HG03575 (cell line): ENCODE measurements around the gene LOX.

Experiments
- ATAC-seq: cut with Tn5 transposase; IDR thresholded peaks from one replicate; pipeline ENCODE4 v1.9.1; 2021; ENCODE audit not compliant: unreplicated experiment, insufficient number of reproducible peaks, low FRiP score; ENCODE audit errors: extremely low read depth

The LOX gene

DNA sequence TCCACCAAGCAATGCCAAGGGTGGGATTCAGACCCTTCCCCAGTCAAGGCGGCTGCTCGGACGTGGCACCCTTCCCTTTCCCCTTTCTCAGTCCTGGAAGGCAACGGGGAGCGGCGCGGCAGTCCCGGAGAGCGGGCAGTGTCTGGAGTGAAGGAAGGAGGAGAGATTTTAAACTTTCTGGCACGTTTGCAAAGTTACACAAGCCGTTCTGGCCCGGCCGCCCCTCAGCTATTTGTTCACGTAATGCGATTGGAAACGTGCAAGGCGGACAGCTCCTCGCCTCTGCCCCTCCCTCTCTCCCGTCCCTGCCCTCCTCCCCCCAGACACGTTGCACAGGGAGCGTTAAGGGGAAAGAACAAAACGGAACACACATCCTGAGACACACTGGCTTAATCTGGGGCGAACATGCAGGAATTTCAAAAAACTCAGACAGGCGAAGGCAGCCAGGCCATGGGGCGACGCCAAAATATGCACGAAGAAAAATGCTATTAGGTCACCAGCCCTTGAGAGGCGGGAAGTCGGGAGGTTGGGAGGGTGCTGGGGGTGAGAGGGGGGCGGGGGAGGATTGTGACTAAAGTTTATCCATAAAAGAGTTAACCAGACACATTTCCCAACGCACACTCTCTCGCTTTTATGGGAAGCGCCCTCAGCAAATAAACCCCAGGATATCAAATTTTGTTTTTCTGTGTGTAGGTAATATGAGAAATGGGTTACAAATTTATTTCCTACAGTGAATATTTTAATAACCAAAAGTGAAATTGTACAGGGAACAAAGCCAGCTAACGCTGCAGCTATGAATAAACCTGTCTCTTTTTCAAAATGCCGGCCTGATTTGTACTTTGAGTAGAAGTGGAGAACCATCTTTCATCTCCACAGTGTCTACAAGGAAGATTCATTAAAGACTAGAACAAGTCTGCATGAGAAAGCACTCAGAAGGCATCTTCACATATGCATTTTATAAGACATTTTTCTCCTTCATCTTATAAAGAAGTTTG is at the start of gene LOX:
Gene LOX, minus strand, starts transcription at position 144 of the 995 bp plus-strand sequence. CDS start 274 bp downstream, outside the sequence.
- ATAC-seq: no peak

DNA sequence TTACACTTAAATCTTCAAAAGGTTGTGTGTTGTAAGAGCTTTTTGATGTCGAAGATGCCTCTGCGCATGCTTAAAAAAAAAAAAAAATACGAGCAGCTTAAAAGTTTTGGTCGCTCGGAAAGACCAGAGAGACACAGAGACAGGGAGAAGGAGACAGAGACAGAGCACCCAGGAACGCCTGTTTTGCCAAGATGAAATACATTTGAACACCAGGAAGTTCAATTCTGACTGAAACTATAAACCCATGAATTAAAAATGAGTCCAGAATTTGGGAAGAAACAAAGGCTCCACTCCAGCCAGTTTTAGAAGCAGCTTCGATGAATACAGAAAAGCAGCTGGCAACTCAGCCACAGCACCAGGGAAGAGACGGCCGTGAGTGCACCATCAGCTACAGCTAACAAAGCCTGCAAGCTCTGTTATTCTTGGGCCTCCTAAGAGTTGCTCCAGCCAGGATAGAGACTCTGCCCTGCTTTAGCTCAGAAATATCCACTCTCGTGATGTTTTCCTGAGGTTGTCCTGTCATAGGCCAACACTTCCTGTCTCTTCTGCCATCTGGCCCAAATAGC is 48.8 kb upstream of the LOX start:
- ATAC-seq: no peak

GRCh38 chr5:122126177-122126755 is 48.2 kb upstream of the LOX start:
- ATAC-seq: no peak

DNA sequence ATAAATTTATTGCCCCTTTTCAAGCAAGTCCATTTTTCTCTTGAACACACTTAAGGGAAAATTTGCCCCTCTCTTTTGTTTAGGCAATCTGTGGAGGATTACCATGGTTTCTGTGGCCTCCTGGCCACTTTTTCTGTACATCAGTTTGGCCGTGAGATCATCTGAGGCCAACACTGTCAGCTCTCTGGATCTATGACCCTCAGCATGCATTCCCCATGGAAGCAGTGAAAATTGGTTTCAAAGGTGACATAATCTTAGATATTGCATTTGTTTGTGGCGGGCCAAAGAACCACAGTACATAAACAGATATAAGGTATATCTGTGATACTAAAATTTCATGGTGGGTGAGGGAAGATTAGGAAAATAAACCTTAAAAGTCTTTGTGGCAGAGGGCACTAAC is 46.7 kb upstream of the LOX start:
- no peak for ATAC-seq

- ATAC-seq: no peak
Measured at GRCh38 chr5:122121479-122122465, 43.7 kb upstream of the LOX start.

GRCh38 chr5:122120957-122121356 is 42.9 kb upstream of the LOX start:
- no peak for ATAC-seq

DNA sequence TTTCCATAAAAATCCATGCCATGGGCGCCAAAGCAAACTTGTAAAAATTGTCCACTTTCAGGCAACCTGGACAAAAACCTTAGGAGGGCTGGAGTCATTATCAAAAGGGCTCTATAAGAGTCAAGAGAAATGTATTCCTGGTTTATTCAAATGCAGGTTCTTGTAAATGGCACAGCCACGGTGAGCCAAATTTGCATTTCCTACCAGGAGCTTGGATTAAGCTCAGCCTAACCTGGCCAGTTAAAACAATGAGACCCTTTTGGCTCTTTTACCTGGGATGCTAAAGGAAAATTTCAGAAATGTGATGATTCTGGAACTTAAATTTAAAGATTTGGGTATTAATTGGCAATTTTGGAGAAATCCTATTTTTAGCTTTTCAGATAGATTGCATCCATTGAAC is 42.4 kb upstream of the LOX start:
- ATAC-seq: no peak

DNA sequence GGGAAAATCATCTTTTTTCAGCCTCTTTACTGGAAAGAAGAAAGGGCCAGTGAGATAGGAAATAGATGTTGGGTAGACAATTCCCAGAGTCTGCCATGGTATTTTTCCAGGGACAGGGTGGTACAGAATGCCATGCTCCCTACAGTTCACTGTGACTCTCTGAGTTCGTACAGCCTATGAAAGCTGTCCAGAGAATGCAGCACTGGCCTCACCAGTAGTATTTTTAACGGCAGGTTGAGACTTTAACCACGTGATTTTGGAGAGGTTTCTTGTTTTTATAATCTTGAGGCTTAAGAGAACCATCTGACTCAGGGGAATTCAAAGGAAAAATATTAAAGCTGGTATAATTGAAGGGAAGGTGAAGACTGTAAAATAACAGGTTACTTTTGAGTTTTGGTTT is 41.1 kb upstream of the LOX start:
- no peak for ATAC-seq

DNA sequence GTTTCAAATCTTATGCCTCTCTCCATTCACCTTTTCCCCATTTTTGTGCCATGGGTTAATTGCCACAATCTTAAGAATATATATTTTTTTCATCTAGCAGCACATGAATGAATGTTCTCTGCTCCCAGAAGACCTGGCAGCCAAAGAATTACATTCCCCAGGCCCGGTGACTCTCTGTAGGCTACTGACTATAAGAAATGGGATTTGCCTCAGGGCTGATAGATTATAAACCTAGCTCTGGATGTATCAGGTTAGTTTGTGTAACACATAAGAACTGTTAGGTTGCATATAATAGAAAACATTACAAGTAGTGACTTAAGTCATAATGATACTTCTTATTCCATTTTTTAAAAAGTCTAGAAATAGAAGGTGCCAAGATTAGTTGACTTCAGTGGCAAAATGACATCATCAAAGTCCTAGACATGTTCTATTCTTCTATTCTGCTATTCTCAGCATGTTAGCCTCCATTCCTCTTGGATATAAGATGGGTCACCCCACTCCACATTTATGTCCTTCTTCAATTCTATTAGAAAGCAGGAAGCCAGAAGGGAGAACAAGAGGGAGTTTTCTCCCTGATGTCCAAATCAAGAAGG is 40.4 kb upstream of the LOX start:
- ATAC-seq: no peak

- ATAC-seq: no peak
Measured at GRCh38 chr5:122114501-122114900, 36.4 kb upstream of the LOX start.

DNA sequence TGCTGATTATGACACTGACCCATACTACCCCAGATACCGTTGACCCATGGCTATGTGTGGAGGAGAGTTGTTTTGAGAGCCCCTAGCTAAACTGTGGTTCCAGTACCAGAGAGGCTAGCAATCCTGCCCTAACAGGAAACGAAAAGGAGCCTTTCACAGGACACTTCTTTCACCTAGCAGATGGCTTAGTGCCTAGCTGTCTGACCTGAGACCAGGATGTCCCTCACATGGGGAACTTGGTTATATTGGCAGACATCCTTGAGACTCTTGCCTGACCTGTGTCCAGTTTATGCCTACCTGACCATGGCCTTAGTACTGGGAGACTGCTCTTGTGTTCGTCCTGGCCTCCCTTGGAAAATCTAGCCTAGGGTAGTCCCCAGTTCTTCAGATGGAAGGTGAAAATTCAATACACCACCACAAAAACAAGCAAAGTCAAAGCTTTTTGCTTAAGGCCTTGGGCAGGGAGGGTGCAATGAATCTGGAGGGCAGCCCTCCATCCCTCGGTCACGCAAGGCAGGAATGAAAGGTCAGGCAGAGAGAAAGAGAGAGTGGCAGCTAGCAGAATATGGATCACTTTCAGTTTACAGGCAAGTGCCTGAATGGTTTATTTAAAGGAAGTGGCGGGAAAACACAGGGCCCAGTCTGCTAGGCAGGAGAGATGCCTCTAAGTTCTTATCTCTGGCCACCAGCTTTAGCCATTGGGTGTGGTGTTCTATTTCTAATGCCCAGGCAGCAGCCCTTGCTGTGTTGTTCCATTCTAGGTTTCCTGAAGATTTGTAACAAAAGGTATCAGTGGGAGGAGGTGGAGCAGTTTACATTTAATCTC is 34.9 kb upstream of the LOX start:
- ATAC-seq: no peak

- no peak for ATAC-seq
Measured at GRCh38 chr5:122112063-122112462, 34.0 kb upstream of the LOX start.

GRCh38 chr5:122111460-122111859 is 33.4 kb upstream of the LOX start:
- no peak for ATAC-seq

GRCh38 chr5:122110987-122111386 is 32.9 kb upstream of the LOX start:
- no peak for ATAC-seq

- no peak for ATAC-seq
Measured at GRCh38 chr5:122107016-122107415, 29.0 kb upstream of the LOX start.

DNA sequence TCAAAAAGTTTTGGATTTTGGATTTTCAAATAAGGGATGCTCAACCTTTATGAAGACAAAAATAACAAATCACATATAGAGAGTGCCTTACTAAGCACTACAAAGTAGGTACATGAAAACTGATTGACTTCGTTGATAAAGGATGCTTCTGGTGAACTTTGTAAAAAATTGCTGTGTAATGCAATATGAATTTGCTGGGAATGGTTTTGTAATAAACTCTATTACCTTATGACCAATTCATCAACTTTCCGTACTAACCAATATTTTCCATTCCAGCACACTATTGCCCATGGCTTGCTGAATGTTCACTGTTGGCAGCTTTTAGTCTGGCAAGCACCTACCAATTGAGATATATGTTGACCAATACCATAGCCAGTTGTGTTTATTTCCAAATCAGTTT is 27.9 kb upstream of the LOX start:
- ATAC-seq: no peak

DNA sequence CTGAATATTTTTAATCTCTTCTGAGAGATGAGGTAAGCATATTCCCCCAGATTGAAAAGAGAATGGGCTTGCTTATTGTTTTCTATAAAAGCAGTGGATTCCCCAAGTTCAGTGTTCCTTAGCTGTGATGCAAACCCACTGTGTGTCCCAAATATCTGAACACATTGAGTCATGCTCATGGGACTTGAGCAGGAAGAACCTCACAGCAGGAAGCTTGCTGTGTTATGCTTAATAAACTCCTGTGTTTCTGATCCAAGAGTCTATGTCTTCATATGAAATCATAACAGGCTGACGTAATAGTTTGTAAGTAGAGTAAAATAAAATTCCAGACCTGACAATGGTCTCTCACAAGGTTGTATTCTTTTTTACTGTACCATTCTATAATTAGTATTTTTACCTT is 24.8 kb upstream of the LOX start:
- no peak for ATAC-seq
